GM12872 (cell line): Measurements from ENCODE around the gene B3GLCT.

Source experiments
- TF ChIP-seq, protein P1 (sequence below): IDR thresholded peaks from 3 replicates; pipeline ENCODE4 v1.5.1; 2011; ENCODE audit warnings: low read depth, mild to moderate bottlenecking, low read length, moderate library complexity; ENCODE audit not compliant: insufficient read depth

The B3GLCT gene

DNA sequence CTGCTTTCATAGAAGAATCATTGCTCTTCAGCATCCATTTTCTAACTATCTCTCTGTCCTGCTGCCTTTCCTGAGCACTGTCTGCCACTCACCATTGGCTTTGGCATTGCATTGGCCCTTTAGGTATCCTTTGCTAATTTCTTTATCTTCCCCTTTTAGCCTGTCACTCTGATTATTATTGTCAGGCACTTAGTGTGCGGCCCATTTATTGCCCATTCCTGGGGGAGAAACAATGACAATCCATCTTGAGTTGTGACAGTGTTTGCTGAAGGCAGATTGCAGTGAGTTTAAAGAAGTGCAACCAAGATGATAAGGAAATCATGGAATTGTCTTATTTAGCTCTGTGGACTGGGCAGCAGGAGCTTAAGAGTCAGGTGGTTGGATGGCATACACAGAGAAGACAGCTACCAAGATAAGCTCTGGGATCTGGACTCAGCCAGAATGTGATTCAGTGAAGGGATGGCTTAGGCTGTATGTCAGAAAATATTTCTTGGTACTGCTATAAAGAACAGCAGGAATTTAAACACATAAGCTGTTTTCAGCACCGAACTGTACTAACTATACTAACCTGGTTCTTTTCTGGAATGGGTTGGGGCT lies 25.3 kb downstream of the B3GLCT start:
- TF ChIP-seq, protein P1, sequence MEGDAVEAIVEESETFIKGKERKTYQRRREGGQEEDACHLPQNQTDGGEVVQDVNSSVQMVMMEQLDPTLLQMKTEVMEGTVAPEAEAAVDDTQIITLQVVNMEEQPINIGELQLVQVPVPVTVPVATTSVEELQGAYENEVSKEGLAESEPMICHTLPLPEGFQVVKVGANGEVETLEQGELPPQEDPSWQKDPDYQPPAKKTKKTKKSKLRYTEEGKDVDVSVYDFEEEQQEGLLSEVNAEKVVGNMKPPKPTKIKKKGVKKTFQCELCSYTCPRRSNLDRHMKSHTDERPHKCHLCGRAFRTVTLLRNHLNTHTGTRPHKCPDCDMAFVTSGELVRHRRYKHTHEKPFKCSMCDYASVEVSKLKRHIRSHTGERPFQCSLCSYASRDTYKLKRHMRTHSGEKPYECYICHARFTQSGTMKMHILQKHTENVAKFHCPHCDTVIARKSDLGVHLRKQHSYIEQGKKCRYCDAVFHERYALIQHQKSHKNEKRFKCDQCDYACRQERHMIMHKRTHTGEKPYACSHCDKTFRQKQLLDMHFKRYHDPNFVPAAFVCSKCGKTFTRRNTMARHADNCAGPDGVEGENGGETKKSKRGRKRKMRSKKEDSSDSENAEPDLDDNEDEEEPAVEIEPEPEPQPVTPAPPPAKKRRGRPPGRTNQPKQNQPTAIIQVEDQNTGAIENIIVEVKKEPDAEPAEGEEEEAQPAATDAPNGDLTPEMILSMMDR: no peak

DNA sequence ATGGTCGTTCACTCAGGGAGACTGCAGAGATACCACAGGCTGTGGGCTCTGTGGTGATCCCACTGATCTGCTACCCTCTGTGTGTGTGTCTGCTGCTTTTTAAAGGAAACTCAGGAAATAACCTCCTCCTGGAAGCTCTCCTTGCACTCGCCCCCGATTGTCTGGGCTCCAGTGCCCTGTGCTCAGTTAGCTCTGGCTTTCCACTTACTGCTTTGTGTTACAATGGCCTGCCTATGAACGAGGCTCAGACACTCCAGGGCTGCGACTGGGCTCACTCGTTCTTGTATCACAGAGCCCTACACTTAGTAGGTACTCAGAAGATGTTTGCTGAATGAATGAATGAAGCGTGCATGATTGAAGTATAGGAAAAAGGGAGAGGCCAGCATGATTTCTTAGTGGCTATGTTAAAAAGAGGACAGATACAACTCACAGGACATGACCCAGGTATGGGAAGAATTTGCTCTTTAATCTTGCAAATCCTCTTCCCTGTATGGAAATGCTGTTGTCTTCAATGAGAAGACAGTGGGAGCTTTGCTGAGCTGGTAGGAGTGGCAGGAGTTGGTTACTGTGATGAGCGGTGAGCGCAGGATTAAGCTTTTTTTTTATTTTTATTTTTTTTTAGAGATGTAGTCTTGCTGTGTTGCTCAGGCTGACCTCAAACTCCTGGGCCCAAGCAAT lies 26.4 kb downstream of the B3GLCT start:
- TF ChIP-seq, protein P1: no peak

DNA sequence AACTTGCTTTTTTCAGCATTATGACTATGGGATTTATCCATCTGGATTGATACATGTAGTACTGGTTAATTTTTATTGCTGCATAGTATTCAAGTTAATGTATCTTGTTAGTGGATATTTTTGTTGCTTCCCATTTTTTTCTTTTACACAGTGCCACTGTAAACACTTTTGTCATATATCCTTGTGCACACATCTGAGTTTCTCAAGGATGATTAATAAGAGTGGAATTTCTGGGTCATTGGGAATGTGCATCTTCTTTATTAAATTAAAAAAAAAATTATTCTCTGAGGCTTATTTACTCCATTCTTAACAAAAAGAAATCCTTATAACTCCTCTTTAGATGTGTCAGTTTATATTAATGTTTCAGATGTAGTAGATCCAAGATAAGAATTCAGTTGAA lies 27.3 kb downstream of the B3GLCT start:
- TF ChIP-seq, protein P1: no peak

DNA sequence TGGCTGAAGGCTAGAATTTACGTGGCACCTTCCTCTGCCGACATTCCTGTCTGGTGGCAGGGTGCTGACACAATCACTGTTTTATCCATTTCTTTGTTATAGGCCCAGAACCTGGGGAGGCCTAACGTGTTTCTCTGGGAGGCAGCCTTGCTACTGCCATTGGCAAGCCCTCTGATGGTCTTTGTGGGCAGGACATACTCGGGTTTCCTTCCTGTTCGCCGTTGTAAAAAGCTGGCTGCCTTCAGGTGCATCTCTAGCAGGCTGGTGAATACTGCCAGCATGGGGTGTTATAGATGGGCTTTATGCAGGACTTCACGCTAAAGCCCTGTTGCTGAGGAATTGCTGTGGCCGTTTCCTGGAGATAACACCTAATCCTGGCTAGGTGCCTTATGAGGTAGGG lies 28.1 kb downstream of the B3GLCT start:
- TF ChIP-seq, protein P1: no peak

DNA sequence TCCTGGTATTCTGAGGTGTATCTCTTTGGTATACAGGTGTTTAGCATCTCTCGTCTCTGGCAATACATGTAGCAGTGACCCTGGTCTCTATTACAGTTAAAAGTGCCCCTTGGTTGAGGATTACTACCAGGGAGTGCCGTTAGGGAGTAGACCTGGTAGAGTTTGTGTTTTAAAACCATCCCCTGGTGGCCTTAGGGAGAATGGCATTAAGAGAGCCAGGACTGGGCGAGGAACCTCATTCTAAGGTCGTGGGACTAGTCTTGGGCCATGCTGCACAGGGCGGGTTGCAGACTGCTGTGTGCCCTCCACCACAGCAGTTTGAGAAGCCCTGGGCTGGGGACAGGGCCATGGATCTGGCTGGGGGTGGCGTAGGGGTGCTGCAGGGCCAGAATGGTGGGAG lies 35.0 kb downstream of the B3GLCT start:
- TF ChIP-seq, protein P1: peak; percentile 51; the same call in 2 of the 3 replicates

DNA sequence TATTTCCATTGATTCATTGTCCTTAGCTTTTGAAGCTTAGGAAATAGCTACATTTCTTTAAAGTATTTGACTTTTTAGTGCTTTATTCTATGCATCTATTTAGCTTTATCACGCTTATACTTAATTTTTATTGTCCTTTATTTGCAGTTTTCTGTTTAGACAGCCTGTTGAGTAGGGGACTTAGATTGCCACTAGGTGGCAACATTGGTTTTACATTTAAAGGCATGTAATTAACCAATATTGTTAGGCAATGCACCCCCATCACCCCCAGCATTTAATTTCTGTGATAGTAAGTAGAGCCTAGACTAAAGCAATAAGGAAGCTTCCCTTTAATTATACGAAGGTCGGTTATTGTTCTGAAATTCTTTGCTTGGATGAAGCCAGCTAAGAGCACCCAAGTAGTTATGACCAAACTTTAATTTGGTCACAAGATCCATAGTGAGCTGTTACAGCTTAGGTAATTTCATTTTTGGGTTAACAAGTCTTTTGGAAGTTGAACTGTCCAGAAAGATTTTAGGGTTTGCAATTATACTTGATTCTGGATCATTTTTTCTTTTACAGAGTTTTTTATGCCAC lies 36.5 kb downstream of the B3GLCT start:
- TF ChIP-seq, protein P1: peak; percentile 52; the same call in 2 of the 3 replicates

DNA sequence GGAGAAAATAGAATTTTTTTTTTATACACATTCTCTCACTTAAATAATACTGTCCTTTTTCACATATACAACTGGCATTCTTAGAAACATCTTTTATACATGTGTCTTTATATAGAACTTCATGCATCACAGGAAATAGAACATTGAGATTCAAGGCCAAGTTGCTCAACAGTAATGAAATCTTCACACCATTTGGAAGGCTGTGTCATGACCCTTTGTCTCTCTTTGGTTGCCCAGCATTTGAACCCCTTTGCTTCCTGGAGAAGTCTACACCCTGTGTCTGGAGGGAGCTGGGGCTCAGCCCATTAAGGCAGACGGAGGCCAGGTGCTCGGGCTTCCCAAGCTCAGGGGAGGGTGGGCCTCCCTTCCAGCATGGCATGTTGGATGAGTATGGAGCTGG lies 41.1 kb downstream of the B3GLCT start:
- TF ChIP-seq, protein P1: no peak
